H1 (cell line): Measurements from ENCODE around the gene PRDM15. TPM values are rescaled to one million over a fixed set of nuclear protein-coding genes. Genes with fewer than 3 reads are reported as not detected.

Source experiments
- CTCF ChIA-PET: fragments of 300-600 bp; sonication (Branson Sonifier 250); formaldehyde crosslinking; loops from one replicate; lab custom pipeline; 2021; ENCODE audit not compliant: partially characterized antibody; lab: Charles Lee
- POLR2A ChIA-PET: fragments of 300-600 bp; sonication (Branson Sonifier 250); formaldehyde crosslinking; loops from one replicate; lab custom pipeline; 2021; ENCODE audit warnings: inconsistent platforms; ENCODE audit not compliant: partially characterized antibody; lab: Charles Lee
- DNase-seq, 2 experiments: peaks; one replicate each; pipeline versions ENCODE4 v3.0.0 to v3.0.0-alpha.2; 2010 to 2022; ENCODE audit warnings: low spot score in 2 of 2, low read depth in 1 of 2, mixed read lengths in 1 of 2
- FAIRE-seq: peaks from 2 replicates; lab custom pipeline; 2011; peaks lifted over from hg19 to GRCh38; lab: Jason Lieb, UNC
- H2AFZ ChIP-seq: 2 replicates; pipeline ENCODE4 v1.8.1; 2012; ENCODE audit warnings: low read length, inconsistent platforms
- H2AK5ac ChIP-seq: 2 replicates; pipeline ENCODE4 v1.6.1; 2013; ENCODE audit warnings: low read depth, low read length
- H2BK120ac ChIP-seq: replicated peaks from 2 replicates; pipeline ENCODE3; 2013; ENCODE audit warnings: low read depth, low read length, inconsistent platforms
- H2BK12ac ChIP-seq: 2 replicates; pipeline ENCODE4 v1.6.1; 2013; ENCODE audit warnings: low read depth, low read length
- H2BK15ac ChIP-seq: 2 replicates; pipeline ENCODE4 v1.6.1; 2013; ENCODE audit warnings: low read length
- H2BK20ac ChIP-seq: 2 replicates; pipeline ENCODE4 v1.6.1; 2013; ENCODE audit warnings: low read length
- H2BK5ac ChIP-seq: 2 replicates; pipeline ENCODE4 v1.6.1; 2013; ENCODE audit warnings: low read depth, low read length
- H3K14ac ChIP-seq: 2 replicates; pipeline ENCODE4 v1.6.1; 2013; ENCODE audit warnings: inconsistent platforms; ENCODE audit not compliant: insufficient read length
- H3K18ac ChIP-seq: 2 replicates; pipeline ENCODE4 v1.6.1; 2013; ENCODE audit warnings: low read length; ENCODE audit errors: extremely low read depth
- H3K23ac ChIP-seq: 2 replicates; pipeline ENCODE4 v1.6.1; 2013; ENCODE audit warnings: inconsistent platforms; ENCODE audit not compliant: insufficient read length
- H3K23me2 ChIP-seq: 2 replicates; pipeline ENCODE4 v1.6.1; 2013; ENCODE audit warnings: low read depth, low read length
- H3K27ac ChIP-seq: 2 replicates; pipeline ENCODE4 v1.6.1; 2011; ENCODE audit warnings: low read depth, low read length, inconsistent platforms
- H3K27me3 ChIP-seq, 4 experiments: replicated peaks in 1 of 4; 1 replicate in 1 of 4; 2 replicates in 3 of 4; pipeline versions ENCODE4 v1.6.1 to v1.8.1; 2011 to 2013; ENCODE audit warnings: low read length in 3 of 4, mild to moderate bottlenecking in 3 of 4, inconsistent platforms in 2 of 4, mixed read lengths in 2 of 4, moderate library complexity in 1 of 4; ENCODE audit not compliant: control insufficient read depth in 3 of 4, insufficient read depth in 3 of 4; ENCODE audit errors: extremely low read depth in 1 of 4
- H3K36me3 ChIP-seq, 4 experiments: 2 replicates each; pipeline versions ENCODE4 v1.6.1 to v1.8.1; 2011 to 2013; ENCODE audit warnings: mild to moderate bottlenecking in 4 of 4, low read length in 3 of 4, moderate library complexity in 2 of 4, control low read depth in 1 of 4, inconsistent platforms in 1 of 4; ENCODE audit not compliant: insufficient read depth in 4 of 4, control insufficient read depth in 2 of 4
- H3K4ac ChIP-seq: replicated peaks from 2 replicates; pipeline ENCODE3; 2013; ENCODE audit warnings: low read length, low read depth, mixed read lengths, inconsistent platforms; ENCODE audit not compliant: insufficient read length
- H3K4me1 ChIP-seq, 4 experiments: replicated peaks in 1 of 4; 1 replicate in 1 of 4; 2 replicates in 3 of 4; pipeline versions ENCODE4 v1.6.1 to v1.8.1; 2011 to 2013; ENCODE audit warnings: low read length in 3 of 4, inconsistent platforms in 2 of 4, mixed read lengths in 1 of 4; ENCODE audit not compliant: insufficient read depth in 4 of 4, control insufficient read depth in 3 of 4
- H3K4me2 ChIP-seq, 2 experiments: 2 replicates each; pipeline versions ENCODE4 v1.6.1 to v1.8.1; 2011 to 2013; ENCODE audit warnings: low read depth in 2 of 2, low read length in 2 of 2, control low read depth in 1 of 2, inconsistent platforms in 1 of 2, mild to moderate bottlenecking in 1 of 2; ENCODE audit not compliant: insufficient read depth in 1 of 2
- H3K4me3 ChIP-seq, 4 experiments: fragments of 200-600, 300-600 bp in 1 of 4; sonication (generic), shearing (Covaris generic), sonication (Bioruptor Twin) in 1 of 4; 2 replicates each; pipeline versions ENCODE4 v1.5.1 to v1.8.1; 2011 to 2016; ENCODE audit warnings: low read length in 4 of 4, low read depth in 3 of 4, control low read depth in 2 of 4, inconsistent platforms in 2 of 4, mild to moderate bottlenecking in 2 of 4, mixed read lengths in 1 of 4, moderate library complexity in 1 of 4; ENCODE audit not compliant: insufficient read depth in 2 of 4; ENCODE audit errors: extremely low read depth in 1 of 4
- H3K56ac ChIP-seq: replicated peaks from 2 replicates; pipeline ENCODE3; 2013; ENCODE audit warnings: low read depth, mild to moderate bottlenecking, mixed read lengths, low read length, inconsistent platforms; ENCODE audit not compliant: insufficient read length
- H3K79me1 ChIP-seq: 2 replicates; pipeline ENCODE4 v1.6.1; 2013; ENCODE audit warnings: low read depth, low read length, control low read depth
- H3K79me2 ChIP-seq, 2 experiments: 2 replicates each; pipeline versions ENCODE4 v1.6.1 to v1.8.1; 2012 to 2013; ENCODE audit warnings: low read length in 2 of 2, mild to moderate bottlenecking in 2 of 2, inconsistent platforms in 1 of 2; ENCODE audit not compliant: insufficient read depth in 2 of 2, control insufficient read depth in 1 of 2
- H3K9ac ChIP-seq, 4 experiments: replicated peaks in 1 of 4; 1 replicate in 1 of 4; 2 replicates in 3 of 4; pipeline versions ENCODE4 v1.6.1 to v1.8.1; 2011 to 2013; ENCODE audit warnings: low read depth in 3 of 4, low read length in 3 of 4, control low read depth in 2 of 4, mild to moderate bottlenecking in 2 of 4, moderate library complexity in 2 of 4, inconsistent platforms in 1 of 4; ENCODE audit errors: extremely low read depth in 1 of 4
- H3K9me3 ChIP-seq, 2 experiments: 2 replicates each; pipeline versions ENCODE4 v1.6.1 to v1.8.1; 2012 to 2013; ENCODE audit warnings: mild to moderate bottlenecking in 2 of 2, moderate library complexity in 2 of 2, control low read depth in 1 of 2, inconsistent platforms in 1 of 2, low read depth in 1 of 2, low read length in 1 of 2, mixed read lengths in 1 of 2; ENCODE audit not compliant: insufficient read depth in 2 of 2
- H4K20me1 ChIP-seq, 2 experiments: replicated peaks in 1 of 2; 2 replicates each; pipeline versions ENCODE3 to v1.8.1; 2011 to 2013; ENCODE audit warnings: inconsistent platforms in 2 of 2, low read length in 2 of 2, mild to moderate bottlenecking in 1 of 2; ENCODE audit not compliant: insufficient read depth in 2 of 2, control insufficient read depth in 1 of 2
- H4K5ac ChIP-seq: 2 replicates; pipeline ENCODE4 v1.6.1; 2013; ENCODE audit warnings: low read length, low read depth, mixed read lengths, inconsistent platforms; ENCODE audit not compliant: insufficient read length
- H4K8ac ChIP-seq: 2 replicates; pipeline ENCODE4 v1.8.0; 2013; ENCODE audit warnings: mild to moderate bottlenecking, moderate library complexity, low read length, inconsistent platforms; ENCODE audit not compliant: insufficient read depth; ENCODE audit errors: extremely low read depth
- H4K91ac ChIP-seq: replicated peaks from 2 replicates; pipeline ENCODE3; 2013; ENCODE audit warnings: low read length, mixed read lengths, inconsistent platforms; ENCODE audit not compliant: insufficient read length
- GABPA ChIP-seq: IDR thresholded peaks from 2 replicates; pipeline ENCODE4 v1.6.1; 2011; ENCODE audit warnings: mild to moderate bottlenecking, low read length, moderate library complexity, borderline replicate concordance; ENCODE audit not compliant: insufficient read depth
- KDM1A ChIP-seq: fragments of 200-600, 300-600 bp; sonication (generic); IDR thresholded peaks from 2 replicates; pipeline ENCODE4 v1.7.1; 2016; ENCODE audit warnings: mild to moderate bottlenecking, low read length, borderline replicate concordance
- POLR2A ChIP-seq, 2 experiments: IDR thresholded peaks; 1 replicate in 1 of 2; 2 replicates in 1 of 2; pipeline ENCODE4 v1.6.1; 2011; ENCODE audit warnings: low read depth in 2 of 2, low read length in 2 of 2, mild to moderate bottlenecking in 2 of 2; ENCODE audit errors: control extremely low read depth in 1 of 2
- RBBP5 ChIP-seq: IDR thresholded peaks from 2 replicates; pipeline ENCODE4 v1.7.1; 2012; ENCODE audit warnings: low read depth, mild to moderate bottlenecking, inconsistent platforms, low read length, moderate library complexity, borderline replicate concordance
- SP2 ChIP-seq: IDR thresholded peaks from 2 replicates; pipeline ENCODE4 v1.6.1; 2012; ENCODE audit warnings: mild to moderate bottlenecking, low read length, inconsistent platforms
- YY1 ChIP-seq: IDR thresholded peaks from 2 replicates; pipeline ENCODE4 v1.6.1; 2011; ENCODE audit warnings: low read depth, mild to moderate bottlenecking, low read length
- WGBS, 2 experiments: shearing (Covaris generic) in 1 of 2; methylation state at CpG; one replicate each; pipeline versions ENCODE4 v1.1.6 to v1.1.7; 2013 to 2015; ENCODE audit warnings: low lambda C conversion rate in 2 of 2, mixed read lengths in 2 of 2, inconsistent platforms in 1 of 2, low coverage in 1 of 2, missing lambda C conversion rate in 1 of 2; ENCODE audit not compliant: insufficient replicate concordance in 2 of 2, insufficient coverage in 1 of 2, insufficient read length in 1 of 2; ENCODE audit errors: extremely low coverage in 1 of 2, missing lambda C conversion rate in 1 of 2; 5-methylcytosine and 5-hydroxymethylcytosine counted together
- polyA plus RNA-seq, 7 experiments: library from polyadenylated mRNA; depleted of rRNA in 3 of 7; stranded (reverse) in 5 of 7; unstranded in 2 of 7; fragments of >200 nt in 5 of 7; fragments of 200-250 nt in 2 of 7; gene quantifications; 1 replicate in 5 of 7; 2 replicates in 1 of 7; 4 replicates in 1 of 7; pipeline versions ENCODE4 v1.2.1 to v1.2.3, GENCODE V29; 2011 to 2013; ENCODE audit warnings: missing spikeins in 2 of 7, mixed read lengths in 2 of 7
- total RNA-seq: library from RNA; stranded (reverse); fragmentation: NEBNext Ultra II Directional; extraction: Animal tissue kit (Norgen Biotek cat#: 25700); gene quantifications from 2 replicates; pipeline ENCODE4 v1.2.1, GENCODE V29; 2021

Gene PRDM15
- total and polyA plus RNA-seq, 2 of the 8 experiments (the other 6 are each of a cell fraction or from before 2014, with no cell fraction given) = 9.7 to 10.5 TPM

GRCh38 chr21:41795726-41796125 lies 83.4 kb downstream of the PRDM15 start:
- 58% methylated on average over 2 of the region's 3 CpGs; no CpG with 5 or more reads in 1 of the 2 experiments for WGBS, 2 experiments
- Histone ChIP-seq H4K5ac (no peak overlapping the region), H3K23me2 (peaks cover under 1% of the 10 kb centered on the region; the same call in 1 of the 2 replicates), H3K14ac (no peak overlapping the region), H2BK15ac (no peak overlapping the region), H2BK120ac (no peak overlapping the region), H4K8ac (no peak overlapping the region), H3K23ac (no peak overlapping the region), H3K9me3 (peaks cover 0 to 5% of the 10 kb centered on the region in 2 experiments; a peak in 2 of 4 replicates), H3K27ac (no peak overlapping the region), H2AK5ac (no peak overlapping the region), H3K4ac (no peak overlapping the region), H3K9ac (no peak overlapping the region), H3K4me2 (no peak overlapping the region), H3K79me2 (no peaks in the 10 kb centered on the region), H4K20me1 (no peaks in the 10 kb centered on the region), H2BK20ac (no peak overlapping the region), H3K18ac (no peak overlapping the region; the same call in 1 of the 2 replicates), H3K4me3 (no peak overlapping the region), H2AFZ (no peak overlapping the region), H2BK12ac (no peak overlapping the region; the same call in 1 of the 2 replicates), H2BK5ac (no peak overlapping the region; the same call in 1 of the 2 replicates), H3K27me3 (no peaks in the 10 kb centered on the region), H3K79me1 (no peaks in the 10 kb centered on the region), H3K36me3 (peaks cover 2 to 8% (median 4%) of the 10 kb centered on the region in 4 experiments; a peak in 5 of 8 replicates), H4K91ac (no peak overlapping the region), H3K4me1 (peaks cover 0 to 3% (median 1%) of the 10 kb centered on the region in 4 experiments; a peak in 2 of 7 replicates), H3K56ac (no peak overlapping the region)
- TF ChIP-seq KDM1A (no peak), SP2 (no peak), YY1 (no peak), RBBP5 (no peak), GABPA (no peak), POLR2A (IDR thresholded peaks at IDR 0.05; ENCODE audit: control extremely low read depth in 1 of 2, low read depth in 2 of 2, low read length in 2 of 2) (no peak)
- POLR2A ChIA-PET = interaction anchor here (1.3 kb wide), 1 partner anchor 30 kb away, joined by 3 read pairs; no protein-coding TSS in a partner anchor
- FAIRE-seq (no peak), DNase-seq (no peak)
- CTCF ChIA-PET = interaction anchor here (0.9 to 1.4 kb wide), 3 partner anchors 33 to 186 kb away, joined by 3 to 4 read pairs (median 3); no protein-coding TSS in a partner anchor
